Body of pancreas (tissue), 4 donors: ENCODE measurements around the gene CLMN.

Experiments
- POLR2A ChIP-seq, 3 donors: fragments of 450-650 bp; IDR thresholded peaks; one replicate each; pipeline ENCODE4 v1.6.1; 2016; ENCODE audit warnings: antibody characterized with exemption in 3 of 3, mild to moderate bottlenecking in 2 of 3
- TF ChIP-seq, protein P1 (sequence below), 7 experiments: fragments of 450-650 bp in 4 of 7; fragments of 200-600 bp in 3 of 7; sonication (generic) in 3 of 7; IDR thresholded peaks; one replicate each; pipeline ENCODE4 v1.5.1; 2016 to 2019; ENCODE audit warnings: antibody characterized with exemption in 7 of 7

DNA sequence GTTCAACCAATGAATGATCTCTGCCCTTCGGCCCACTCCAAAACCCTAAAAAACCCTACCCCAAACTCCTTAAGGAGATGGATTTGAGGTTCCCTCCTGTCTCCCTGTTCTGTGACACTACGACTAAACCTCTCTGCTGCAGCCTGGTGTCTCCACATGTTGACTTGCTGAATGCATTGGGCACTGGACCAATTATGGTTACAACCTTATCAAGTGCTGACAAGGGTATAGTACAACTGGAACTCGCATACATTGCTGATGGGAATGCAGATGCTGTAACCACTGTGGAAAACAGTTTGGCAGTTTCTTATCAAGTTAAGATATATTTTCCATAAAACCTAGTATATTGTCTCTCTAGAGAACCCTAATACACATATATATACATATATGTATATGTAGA is 156.0 kb downstream of the CLMN start:
- TF ChIP-seq, protein P1, sequence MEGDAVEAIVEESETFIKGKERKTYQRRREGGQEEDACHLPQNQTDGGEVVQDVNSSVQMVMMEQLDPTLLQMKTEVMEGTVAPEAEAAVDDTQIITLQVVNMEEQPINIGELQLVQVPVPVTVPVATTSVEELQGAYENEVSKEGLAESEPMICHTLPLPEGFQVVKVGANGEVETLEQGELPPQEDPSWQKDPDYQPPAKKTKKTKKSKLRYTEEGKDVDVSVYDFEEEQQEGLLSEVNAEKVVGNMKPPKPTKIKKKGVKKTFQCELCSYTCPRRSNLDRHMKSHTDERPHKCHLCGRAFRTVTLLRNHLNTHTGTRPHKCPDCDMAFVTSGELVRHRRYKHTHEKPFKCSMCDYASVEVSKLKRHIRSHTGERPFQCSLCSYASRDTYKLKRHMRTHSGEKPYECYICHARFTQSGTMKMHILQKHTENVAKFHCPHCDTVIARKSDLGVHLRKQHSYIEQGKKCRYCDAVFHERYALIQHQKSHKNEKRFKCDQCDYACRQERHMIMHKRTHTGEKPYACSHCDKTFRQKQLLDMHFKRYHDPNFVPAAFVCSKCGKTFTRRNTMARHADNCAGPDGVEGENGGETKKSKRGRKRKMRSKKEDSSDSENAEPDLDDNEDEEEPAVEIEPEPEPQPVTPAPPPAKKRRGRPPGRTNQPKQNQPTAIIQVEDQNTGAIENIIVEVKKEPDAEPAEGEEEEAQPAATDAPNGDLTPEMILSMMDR (IDR thresholded peaks at IDR 0.05) = no peak
- TF ChIP-seq POLR2A (IDR thresholded peaks at IDR 0.05) = no peak
